Natural killer cell (primary cell): ENCODE results near the gene CABLES2. TPM values are rescaled to one million over a fixed set of nuclear protein-coding genes. Genes with fewer than 3 reads are reported as not detected.

Experiments used
- ATAC-seq, 3 donors: fragments of 150-1000 bp in 2 of 3; fragments of 200-7000 bp in 1 of 3; cut with Tn5 transposase; 1 replicate in 1 of 3; 2 replicates in 2 of 3; pipeline ENCODE4 v1.10.0; 2021; ENCODE audit warnings: mild to moderate bottlenecking in 2 of 3, moderate library complexity in 2 of 3
- DNase-seq, 2 donors: peaks; one replicate each; pipeline versions ENCODE4 v3.0.0 to v3.0.0-alpha.2; 2013 to 2021; ENCODE audit warnings: mixed read lengths in 1 of 2
- H3K27ac ChIP-seq: one replicate; pipeline ENCODE4 v1.5.1; 2013; ENCODE audit warnings: mild to moderate bottlenecking, low read length
- H3K27me3 ChIP-seq: one replicate; pipeline ENCODE4 v1.6.1; 2013; ENCODE audit warnings: low read length; ENCODE audit not compliant: control insufficient read depth, insufficient read depth
- H3K36me3 ChIP-seq: one replicate; pipeline ENCODE4 v1.6.1; 2013; ENCODE audit warnings: low read length; ENCODE audit not compliant: control insufficient read depth, insufficient read depth
- H3K4me1 ChIP-seq: one replicate; pipeline ENCODE4 v1.6.1; 2013; ENCODE audit warnings: low read length; ENCODE audit not compliant: control insufficient read depth, insufficient read depth
- H3K4me3 ChIP-seq: one replicate; pipeline ENCODE4 v1.5.1; 2013; ENCODE audit warnings: low read length
- H3K9me3 ChIP-seq: one replicate; pipeline ENCODE4 v1.6.1; 2013; ENCODE audit warnings: low read length; ENCODE audit not compliant: control insufficient read depth, insufficient read depth
- H3K27ac Mint-ChIP-seq, 2 donors: one replicate each; pipeline ENCODE4 v1.8.0; 2022; ENCODE audit warnings: mild to moderate bottlenecking in 2 of 2, mixed read lengths in 2 of 2, moderate library complexity in 1 of 2
- H3K27me3 Mint-ChIP-seq, 2 donors: one replicate each; pipeline ENCODE4 v1.8.0; 2022; ENCODE audit warnings: low read depth in 2 of 2, mixed read lengths in 2 of 2
- H3K36me3 Mint-ChIP-seq: one replicate; pipeline ENCODE4 v1.8.0; 2022; ENCODE audit warnings: mixed read lengths
- H3K4me1 Mint-ChIP-seq, 2 donors: one replicate each; pipeline ENCODE4 v1.8.0; 2022; ENCODE audit warnings: mixed read lengths in 2 of 2
- H3K4me3 Mint-ChIP-seq: one replicate; pipeline ENCODE4 v1.8.0; 2022; ENCODE audit warnings: mild to moderate bottlenecking, moderate library complexity, mixed read lengths
- H3K9me3 Mint-ChIP-seq, 2 donors: one replicate each; pipeline ENCODE4 v1.8.0; 2022; ENCODE audit warnings: mixed read lengths in 2 of 2
- CTCF ChIP-seq: fragments of 200-600 bp; IDR thresholded peaks from one replicate; pipeline ENCODE4 v1.8.0; 2022; ENCODE audit warnings: antibody characterized with exemption
- WGBS: methylation state at CpG from one replicate; pipeline ENCODE4 v1.1.7; 2013; ENCODE audit warnings: missing lambda C conversion rate; ENCODE audit not compliant: insufficient coverage; 5-methylcytosine and 5-hydroxymethylcytosine counted together
- intact Hi-C: fragments of 100-400 bp; cut with micrococcal nuclease; formaldehyde crosslinking; loops from one replicate; pipeline ENCODE4 v1.14.2; 2022
- total RNA-seq, 4 donors: library from RNA; stranded (reverse); fragments of 120-200 nt in 1 of 4; gene quantifications; one replicate each; pipeline versions ENCODE4 v1.2.3 to v1.2.4, GENCODE V29; 2013 to 2022

CABLES2 gene
- total RNA-seq, 3 donors from 2014 or later (not counting 1 experiment from before 2014, with no cell fraction given): 8.0 to 9.3 (median 8.4) TPM

- no peak for TF ChIP-seq CTCF
- Mint-ChIP-seq H3K27ac (no peak overlapping the region), H3K9me3 (no peaks in the 10 kb centered on the region), H3K36me3 (no peaks in the 10 kb centered on the region), H3K27me3 (no peaks in the 10 kb centered on the region), H3K4me1 (no peaks in the 10 kb centered on the region), H3K4me3 (no peak overlapping the region)
- Histone ChIP-seq H3K27me3 (no peaks in the 10 kb centered on the region), H3K4me3 (no peak overlapping the region), H3K27ac (no peak overlapping the region), H3K36me3 (no peaks in the 10 kb centered on the region), H3K4me1 (no peaks in the 10 kb centered on the region), H3K9me3 (no peaks in the 10 kb centered on the region)
- no peak for ATAC-seq
- intact Hi-C loops: no loop called here
- WGBS: 75% methylated on average over 23 of the region's 23 CpGs
- DNase-seq: no peak
Observed at GRCh38 chr20:62424249-62425107, 17.4 kb upstream of the CABLES2 start.

- no peaks in the 10 kb centered on the region for H3K36me3 ChIP-seq
- no peaks in the 10 kb centered on the region for H3K36me3 Mint-ChIP-seq
- no peaks in the 10 kb centered on the region for H3K4me1 Mint-ChIP-seq
Observed at GRCh38 chr20:62423326-62423706, 16.2 kb upstream of the CABLES2 start.

GRCh38 chr20:62422636-62423325, 15.7 kb upstream of the CABLES2 start:
- intact Hi-C loops: no loop called here
- no peaks in the 10 kb centered on the region for H3K27me3 Mint-ChIP-seq
- H3K27me3 ChIP-seq: no peaks in the 10 kb centered on the region
- 80% methylated on average over 20 of the region's 20 CpGs for WGBS
- no peak overlapping the region for H3K27ac ChIP-seq
- H3K36me3 ChIP-seq: no peaks in the 10 kb centered on the region
- DNase-seq (no peak), ATAC-seq (no peak)
- H3K4me3 ChIP-seq: no peak overlapping the region
- H3K27ac Mint-ChIP-seq: no peak overlapping the region
- no peak overlapping the region for H3K4me3 Mint-ChIP-seq
- no peaks in the 10 kb centered on the region for H3K36me3 Mint-ChIP-seq
- no peaks in the 10 kb centered on the region for H3K9me3 Mint-ChIP-seq
- H3K4me1 ChIP-seq: no peaks in the 10 kb centered on the region
- no peak for TF ChIP-seq CTCF
- H3K4me1 Mint-ChIP-seq: no peaks in the 10 kb centered on the region
- H3K9me3 ChIP-seq: no peaks in the 10 kb centered on the region

More at GRCh38 chr20:62423326-62423706, 16.2 kb upstream of the CABLES2 start:
- H3K4me3 Mint-ChIP-seq: no peak overlapping the region
- WGBS: 50% methylated on average over 10 of the region's 10 CpGs
- no peak overlapping the region for H3K27ac Mint-ChIP-seq
- intact Hi-C loops: no loop called here
- no peak overlapping the region for H3K4me3 ChIP-seq
- H3K27me3 ChIP-seq: no peaks in the 10 kb centered on the region
- no peak overlapping the region for H3K27ac ChIP-seq
- no peaks in the 10 kb centered on the region for H3K27me3 Mint-ChIP-seq
- H3K4me1 ChIP-seq: no peaks in the 10 kb centered on the region
- H3K9me3 ChIP-seq: no peaks in the 10 kb centered on the region
- TF ChIP-seq CTCF: no peak
- no peak for ATAC-seq
- no peak for DNase-seq
- H3K9me3 Mint-ChIP-seq: no peaks in the 10 kb centered on the region
